GM12872 (cell line): ENCODE data around the gene BCAS1.

Source experiments
- CTCF ChIP-seq: IDR thresholded peaks from 3 replicates; pipeline ENCODE4 v1.5.1; 2011; ENCODE audit warnings: low read depth, mild to moderate bottlenecking, low read length, moderate library complexity; ENCODE audit not compliant: insufficient read depth

The BCAS1 gene

GRCh38 chr20:54070187-54070987 is at the start of gene BCAS1:
TSS of gene BCAS1 (minus strand) at chr20:54070594. CDS start at chr20:54058718, 11,876 bp downstream.
- no peak for TF ChIP-seq CTCF

- no peak for TF ChIP-seq CTCF
These were observed 49.4 kb upstream of the BCAS1 start for GRCh38 chr20:54119744-54120143.

- TF ChIP-seq CTCF: no peak
These were observed 48.0 kb upstream of the BCAS1 start for GRCh38 chr20:54118220-54119001.

- TF ChIP-seq CTCF: no peak
These were observed 46.3 kb upstream of the BCAS1 start for GRCh38 chr20:54116550-54117235.

- no peak for TF ChIP-seq CTCF
These were observed 44.9 kb upstream of the BCAS1 start for GRCh38 chr20:54115172-54115854.

- no peak for TF ChIP-seq CTCF
These were observed 43.7 kb upstream of the BCAS1 start for GRCh38 chr20:54114109-54114508.
